Suprapubic skin (tissue), 4 donors: Measurements from ENCODE around the gene GPD2.

Experiments
- EP300 ChIP-seq: sonication (generic); formaldehyde crosslinking; IDR thresholded peaks from one replicate; pipeline ENCODE4 v1.6.1; 2017; ENCODE audit warnings: antibody characterized with exemption
- POLR2A ChIP-seq, 2 donors: fragments of 450-650 bp; IDR thresholded peaks; one replicate each; pipeline ENCODE4 v1.6.1; 2017; ENCODE audit warnings: antibody characterized with exemption in 2 of 2, mild to moderate bottlenecking in 2 of 2, moderate library complexity in 2 of 2
- POLR2AphosphoS5 ChIP-seq, 3 donors: sonication (generic); formaldehyde crosslinking; IDR thresholded peaks; one replicate each; pipeline ENCODE4 v1.6.1; 2017; ENCODE audit warnings: antibody characterized with exemption in 3 of 3
- TF ChIP-seq, protein P1 (sequence below), 2 donors: fragments of 200-600 bp in 1 of 2; fragments of 450-650 bp in 1 of 2; sonication (generic) in 1 of 2; IDR thresholded peaks; one replicate each; pipeline ENCODE4 v1.5.1; 2016 to 2019; ENCODE audit warnings: antibody characterized with exemption in 2 of 2, mild to moderate bottlenecking in 1 of 2, moderate library complexity in 1 of 2

- TF ChIP-seq, protein P1, sequence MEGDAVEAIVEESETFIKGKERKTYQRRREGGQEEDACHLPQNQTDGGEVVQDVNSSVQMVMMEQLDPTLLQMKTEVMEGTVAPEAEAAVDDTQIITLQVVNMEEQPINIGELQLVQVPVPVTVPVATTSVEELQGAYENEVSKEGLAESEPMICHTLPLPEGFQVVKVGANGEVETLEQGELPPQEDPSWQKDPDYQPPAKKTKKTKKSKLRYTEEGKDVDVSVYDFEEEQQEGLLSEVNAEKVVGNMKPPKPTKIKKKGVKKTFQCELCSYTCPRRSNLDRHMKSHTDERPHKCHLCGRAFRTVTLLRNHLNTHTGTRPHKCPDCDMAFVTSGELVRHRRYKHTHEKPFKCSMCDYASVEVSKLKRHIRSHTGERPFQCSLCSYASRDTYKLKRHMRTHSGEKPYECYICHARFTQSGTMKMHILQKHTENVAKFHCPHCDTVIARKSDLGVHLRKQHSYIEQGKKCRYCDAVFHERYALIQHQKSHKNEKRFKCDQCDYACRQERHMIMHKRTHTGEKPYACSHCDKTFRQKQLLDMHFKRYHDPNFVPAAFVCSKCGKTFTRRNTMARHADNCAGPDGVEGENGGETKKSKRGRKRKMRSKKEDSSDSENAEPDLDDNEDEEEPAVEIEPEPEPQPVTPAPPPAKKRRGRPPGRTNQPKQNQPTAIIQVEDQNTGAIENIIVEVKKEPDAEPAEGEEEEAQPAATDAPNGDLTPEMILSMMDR (IDR thresholded peaks at IDR 0.05): no peak
- TF ChIP-seq POLR2AphosphoS5 (IDR thresholded peaks at IDR 0.05) (no peak), POLR2A (IDR thresholded peaks at IDR 0.05) (no peak), EP300 (no peak)
Observed at GRCh38 chr2:156576005-156576404, 139.8 kb downstream of the GPD2 start.
